ENCODE data around the gene PCDHGA1.

DNA sequence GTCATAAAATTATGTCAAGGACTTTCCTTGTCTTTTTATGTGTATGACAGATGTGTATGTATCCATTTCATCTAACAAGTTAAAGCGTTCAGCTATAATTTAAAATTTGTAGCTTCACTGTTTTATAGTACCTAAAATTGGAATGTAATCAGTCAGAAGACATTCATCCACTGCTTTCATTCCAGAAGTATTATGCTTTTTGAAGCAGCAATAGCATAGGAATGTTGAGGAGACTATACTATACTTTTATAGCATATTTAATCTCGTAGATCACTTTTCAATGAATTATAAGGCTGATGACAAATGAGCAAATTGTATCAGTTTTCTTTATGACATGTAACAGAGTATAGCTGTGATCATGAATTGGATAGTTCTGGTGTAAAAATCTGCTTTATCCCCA, 106.9 kb downstream of the PCDHGA1 start:
- TF ChIP-seq CTCF (IDR thresholded peaks at IDR 0.05; ENCODE audit: insufficient read depth, low read length, poor library complexity, severe bottlenecking) (no peak), EZH2phosphoT487 (conservative IDR thresholded peaks at IDR 0.05; ENCODE audit: low read length) (no peak)

Measured in SU-DHL-6 (cell line).